ENCODE data around the gene CHD3. TPM values are rescaled to one million over a fixed set of nuclear protein-coding genes. Genes with fewer than 3 reads are reported as not detected.
A peak's percentile ranks its signal among the peaks of the same experiment; 100 is the strongest.

Gene CHD3
- total and polyA plus RNA-seq, 10 of the 15 experiments (the other 5 are each of a cell fraction or from before 2014, with no cell fraction given), result 1.4 to 86.8 (median 39.1) TPM

DNA sequence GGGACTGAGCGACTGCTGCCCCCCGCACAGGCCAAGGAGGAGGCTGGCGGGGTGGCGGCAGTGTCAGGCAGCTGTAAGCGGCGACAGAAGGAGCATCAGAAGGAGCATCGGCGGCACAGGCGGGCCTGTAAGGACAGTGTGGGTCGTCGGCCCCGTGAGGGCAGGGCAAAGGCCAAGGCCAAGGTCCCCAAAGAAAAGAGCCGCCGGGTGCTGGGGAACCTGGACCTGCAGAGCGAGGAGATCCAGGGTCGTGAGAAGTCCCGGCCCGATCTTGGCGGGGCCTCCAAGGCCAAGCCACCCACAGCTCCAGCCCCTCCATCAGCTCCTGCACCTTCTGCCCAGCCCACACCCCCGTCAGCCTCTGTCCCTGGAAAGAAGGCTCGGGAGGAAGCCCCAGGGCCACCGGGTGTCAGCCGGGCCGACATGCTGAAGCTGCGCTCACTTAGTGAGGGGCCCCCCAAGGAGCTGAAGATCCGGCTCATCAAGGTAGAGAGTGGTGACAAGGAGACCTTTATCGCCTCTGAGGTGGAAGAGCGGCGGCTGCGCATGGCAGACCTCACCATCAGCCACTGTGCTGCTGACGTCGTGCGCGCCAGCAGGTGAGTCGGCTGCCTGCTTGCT is 39.3 kb upstream of the CHD3 start:
- no peak overlapping the region for H3K9ac ChIP-seq (ENCODE audit: control insufficient read depth, insufficient read depth, low read length)
- TF ChIP-seq, protein P1, sequence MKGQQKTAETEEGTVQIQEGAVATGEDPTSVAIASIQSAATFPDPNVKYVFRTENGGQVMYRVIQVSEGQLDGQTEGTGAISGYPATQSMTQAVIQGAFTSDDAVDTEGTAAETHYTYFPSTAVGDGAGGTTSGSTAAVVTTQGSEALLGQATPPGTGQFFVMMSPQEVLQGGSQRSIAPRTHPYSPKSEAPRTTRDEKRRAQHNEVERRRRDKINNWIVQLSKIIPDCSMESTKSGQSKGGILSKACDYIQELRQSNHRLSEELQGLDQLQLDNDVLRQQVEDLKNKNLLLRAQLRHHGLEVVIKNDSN (IDR thresholded peaks at IDR 0.05; ENCODE audit: borderline replicate concordance, extremely low read length, insufficient read depth, low read depth, low read length), result no peak
- TF ChIP-seq STAT3 (IDR thresholded peaks at IDR 0.05; ENCODE audit: low read depth, low read length) (no peak), POLR2AphosphoS5 (IDR thresholded peaks at IDR 0.05; ENCODE audit: low read length) (peak; percentile 39; the same call in 1 of the 2 replicates), CEBPB (IDR thresholded peaks at IDR 0.05; ENCODE audit: borderline replicate concordance in 1 of 2, low read depth in 2 of 2, low read length in 2 of 2) (no peak), RCOR1 (conservative IDR thresholded peaks at IDR 0.05; ENCODE audit: low read depth, low read length) (no peak)
- no peak overlapping the region for H3K27ac ChIP-seq (ENCODE audit: control insufficient read depth, insufficient read depth)
- ChIA-PET POLR2A (interaction anchor here (0.5 to 0.6 kb wide), 2 partner anchors 83 to 187 kb away, joined by 4 to 7 read pairs; no protein-coding TSS in a partner anchor), SMC1A (ENCODE audit: uncharacterized antibody, unreplicated experiment) (no interaction called here), CTCF (interaction anchor here (3.3 kb wide), 1 partner anchor 24 kb away, joined by 11 read pairs; no protein-coding TSS in a partner anchor), RAD21 (ENCODE audit: unreplicated experiment) (no interaction called here)
- 97% methylated on average over 32 of the region's 35 CpGs for WGBS (ENCODE audit: insufficient coverage, insufficient replicate concordance, low lambda C conversion rate, missing lambda C conversion rate)
- H3K9me3 ChIP-seq (replicated peaks; ENCODE audit: control insufficient read depth, insufficient read depth, low read length), result no peaks in the 10 kb centered on the region
- no peak overlapping the region for H2AFZ ChIP-seq (ENCODE audit: control insufficient read depth, low read depth, low read length)
- H3K4me2 ChIP-seq (ENCODE audit: control insufficient read depth, insufficient read depth), result no peak overlapping the region
- peaks cover 12 to 29% of the 10 kb centered on the region in 2 experiments; a peak in 3 of 4 replicates for H3K36me3 ChIP-seq (ENCODE audit: control insufficient read depth in 2 of 2, insufficient read depth in 2 of 2, low read length in 1 of 2)
- no peak for ATAC-seq
- no TSS peak for BruUV-seq (replicated peaks)
- H3K27me3 ChIP-seq (replicated peaks in 1 of 2; ENCODE audit: control insufficient read depth in 2 of 2, insufficient read depth in 2 of 2, low read length in 1 of 2), result no peaks in the 10 kb centered on the region
- intact Hi-C loops (cut with micrococcal nuclease; ENCODE audit: unreplicated experiment) (no loop called here), in situ Hi-C loops (cut with MboI) (no loop called here)
- no peak overlapping the region for H3K4me3 ChIP-seq
- DNase-seq (ENCODE audit: low read depth, low spot score), result no peak
- peaks cover 21% of the 10 kb centered on the region for H3K4me1 ChIP-seq (ENCODE audit: control insufficient read depth, insufficient read depth, low read length)
- H3K79me2 ChIP-seq (ENCODE audit: control insufficient read depth, insufficient read depth, low read length), result peaks cover 15% of the 10 kb centered on the region
- FAIRE-seq, result no peak
- H4K20me1 ChIP-seq (ENCODE audit: control insufficient read depth, insufficient read depth), result no peaks in the 10 kb centered on the region; the same call in 1 of the 2 replicates

Measured in GM12878 (cell line).